ENCODE results near the gene FASLG.
A peak's percentile ranks its signal among the peaks of the same experiment; 100 is the strongest.
"Not testable (repeated sequence)": the region's sequence is repeated elsewhere in the genome, so short reads cannot be mapped to it uniquely, and the experiment has no call there.

Gene FASLG, protein sequence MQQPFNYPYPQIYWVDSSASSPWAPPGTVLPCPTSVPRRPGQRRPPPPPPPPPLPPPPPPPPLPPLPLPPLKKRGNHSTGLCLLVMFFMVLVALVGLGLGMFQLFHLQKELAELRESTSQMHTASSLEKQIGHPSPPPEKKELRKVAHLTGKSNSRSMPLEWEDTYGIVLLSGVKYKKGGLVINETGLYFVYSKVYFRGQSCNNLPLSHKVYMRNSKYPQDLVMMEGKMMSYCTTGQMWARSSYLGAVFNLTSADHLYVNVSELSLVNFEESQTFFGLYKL

GRCh38 chr1:172658871-172659453, at the start of gene FASLG:
Gene FASLG (plus strand): TSS chr1:172659103. CDS start chr1:172659202, 99 bp downstream.
- in situ Hi-C loops (cut with HindIII; ENCODE audit: low pct_ligation_motif_present, low pct_unique_long_range_greater_than_20kb, low sequenced_read_pairs), result no loop called here
- no peak for DNase-seq

- DNase-seq, result peak; percentile 48
- in situ Hi-C loops (cut with HindIII; ENCODE audit: low pct_ligation_motif_present, low pct_unique_long_range_greater_than_20kb, low sequenced_read_pairs), result no loop called here
Measured at GRCh38 chr1:172609528-172609927, 49.4 kb upstream of the FASLG start.

- in situ Hi-C loops (cut with HindIII; ENCODE audit: low pct_ligation_motif_present, low pct_unique_long_range_greater_than_20kb, low sequenced_read_pairs), result loop anchor here (10.0 kb wide), 1 partner anchor 102 kb away; no protein-coding TSS in a partner anchor
- DNase-seq, result no peak
Measured at GRCh38 chr1:172612478-172612877, 46.4 kb upstream of the FASLG start.

DNA sequence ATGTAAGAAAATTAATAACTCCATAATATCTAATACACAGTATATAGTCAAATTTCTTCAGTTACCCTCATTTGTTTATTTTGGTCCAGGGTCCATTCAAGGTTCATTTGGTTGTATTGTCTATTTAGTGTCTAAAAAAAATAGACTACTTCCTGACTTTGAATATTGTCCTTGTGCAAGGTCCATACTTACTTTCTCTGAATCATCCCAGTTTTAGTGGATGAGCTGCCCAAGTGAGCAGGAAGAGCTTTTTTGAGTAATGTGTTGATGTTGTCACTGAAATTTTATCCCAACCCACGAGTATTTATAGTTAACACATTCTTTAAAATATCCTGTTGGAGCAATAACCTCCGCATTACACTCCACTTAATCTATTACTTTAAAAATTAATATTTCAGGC, 45.6 kb upstream of the FASLG start:
- no peak for DNase-seq
- in situ Hi-C loops (cut with HindIII; ENCODE audit: low pct_ligation_motif_present, low pct_unique_long_range_greater_than_20kb, low sequenced_read_pairs), result loop anchor here (10.0 kb wide), 1 partner anchor 102 kb away; no protein-coding TSS in a partner anchor

DNA sequence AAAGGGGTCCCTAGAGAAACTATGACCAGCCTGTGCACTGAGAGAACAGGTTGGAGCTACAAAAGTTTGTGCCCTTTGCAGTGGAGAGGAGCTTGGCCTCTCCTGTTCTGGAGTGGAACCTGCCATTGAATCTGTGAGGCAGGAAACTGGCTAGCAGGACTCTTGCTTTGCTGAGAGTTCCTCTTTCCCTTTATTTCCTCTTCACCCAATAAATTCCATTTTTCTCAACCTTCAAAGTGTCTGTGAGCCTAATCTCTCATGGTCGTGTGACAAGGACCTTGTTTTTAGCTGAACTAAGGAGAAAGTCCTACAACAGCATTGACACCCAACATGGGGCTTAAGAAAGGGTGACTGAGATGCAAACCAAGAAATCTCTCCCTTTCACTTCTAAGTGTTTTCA, 42.7 kb upstream of the FASLG start:
- in situ Hi-C loops (cut with HindIII; ENCODE audit: low pct_ligation_motif_present, low pct_unique_long_range_greater_than_20kb, low sequenced_read_pairs), result loop anchor here (10.0 kb wide), 1 partner anchor 99 kb away; no protein-coding TSS in a partner anchor
- no peak for DNase-seq

DNA sequence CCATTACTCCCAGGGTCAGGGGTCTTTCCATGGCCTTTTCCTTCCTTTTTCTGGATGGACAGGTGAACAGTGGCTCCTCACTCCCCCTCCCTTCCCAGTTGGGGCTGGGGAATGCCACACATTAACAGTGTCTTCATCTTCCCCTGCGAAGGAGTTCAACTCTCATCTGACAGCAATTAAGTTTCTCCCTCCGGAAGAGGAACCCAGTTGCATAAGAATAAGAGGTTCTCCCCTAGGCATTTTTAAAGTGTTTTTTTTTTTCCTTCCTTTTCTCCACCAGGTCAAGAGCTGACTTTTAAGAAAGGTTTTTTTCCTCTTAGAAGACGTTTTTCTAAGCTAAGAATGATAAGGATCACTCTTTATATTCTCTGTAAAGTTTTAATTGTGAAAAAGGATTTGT, 42.3 kb upstream of the FASLG start:
- in situ Hi-C loops (cut with HindIII; ENCODE audit: low pct_ligation_motif_present, low pct_unique_long_range_greater_than_20kb, low sequenced_read_pairs), result loop anchor here (10.0 kb wide), 1 partner anchor 98 kb away; no protein-coding TSS in a partner anchor
- no peak for DNase-seq

DNA sequence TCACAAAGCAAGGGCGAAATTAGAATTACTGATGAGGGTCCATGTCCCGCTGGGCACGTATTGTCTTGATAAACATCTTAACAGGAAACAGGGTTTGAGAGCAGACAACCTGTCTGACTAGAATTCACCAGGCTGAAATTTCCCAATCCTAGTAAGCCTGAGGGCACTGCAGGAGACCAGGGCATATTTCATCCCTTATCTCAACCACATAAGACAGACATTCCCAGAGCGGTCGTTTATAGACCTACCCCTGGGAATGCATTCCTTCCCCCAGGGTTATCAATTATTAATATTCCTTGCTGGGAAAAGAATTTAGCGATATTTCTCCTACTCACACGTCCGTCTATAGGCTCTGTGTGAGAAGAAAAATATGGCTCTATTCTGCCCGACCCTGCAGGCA, 38.3 kb upstream of the FASLG start:
- in situ Hi-C loops (cut with HindIII; ENCODE audit: low pct_ligation_motif_present, low pct_unique_long_range_greater_than_20kb, low sequenced_read_pairs); DNase-seq: not testable (repeated sequence)

DNA sequence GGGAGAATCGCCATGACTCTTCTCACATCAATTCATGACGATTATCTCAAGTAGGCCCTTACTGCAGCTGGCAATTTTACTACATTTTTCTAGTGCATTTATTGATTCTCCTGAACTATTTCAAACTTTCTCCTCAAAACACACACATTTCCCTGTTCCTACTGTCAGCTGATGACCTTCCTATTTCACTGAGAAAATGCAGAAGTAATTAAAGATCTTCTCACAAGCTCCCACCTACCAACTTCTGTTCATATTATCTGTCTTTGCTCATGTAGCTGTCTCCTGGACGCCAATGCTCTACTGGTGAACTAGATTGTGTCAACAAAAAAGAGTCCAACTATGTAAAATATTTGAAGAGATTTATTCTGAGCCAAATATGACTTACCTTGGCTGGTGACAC, 36.4 kb upstream of the FASLG start:
- in situ Hi-C loops (cut with HindIII; ENCODE audit: low pct_ligation_motif_present, low pct_unique_long_range_greater_than_20kb, low sequenced_read_pairs), result no loop called here
- no peak for DNase-seq

DNA sequence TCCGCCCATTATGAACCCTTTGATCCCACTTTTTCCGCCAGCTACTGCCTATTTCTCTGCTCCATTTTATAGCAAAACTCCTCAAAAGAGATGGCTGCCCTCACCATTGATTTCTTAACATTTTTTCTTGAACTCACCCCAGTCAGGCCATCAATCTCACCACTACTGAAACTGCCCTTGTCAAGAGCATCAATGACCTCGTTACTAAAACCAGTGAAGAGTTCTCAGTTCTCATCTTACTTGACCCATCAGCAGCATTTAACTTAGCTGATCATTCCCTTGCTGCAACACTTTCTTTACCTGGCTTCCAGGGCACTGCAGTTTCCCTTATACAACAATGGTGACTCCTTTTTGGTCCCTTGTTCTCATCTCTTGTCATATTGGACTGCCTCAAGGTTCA, 35.2 kb upstream of the FASLG start:
- in situ Hi-C loops (cut with HindIII; ENCODE audit: low pct_ligation_motif_present, low pct_unique_long_range_greater_than_20kb, low sequenced_read_pairs), result no loop called here
- no peak for DNase-seq

DNA sequence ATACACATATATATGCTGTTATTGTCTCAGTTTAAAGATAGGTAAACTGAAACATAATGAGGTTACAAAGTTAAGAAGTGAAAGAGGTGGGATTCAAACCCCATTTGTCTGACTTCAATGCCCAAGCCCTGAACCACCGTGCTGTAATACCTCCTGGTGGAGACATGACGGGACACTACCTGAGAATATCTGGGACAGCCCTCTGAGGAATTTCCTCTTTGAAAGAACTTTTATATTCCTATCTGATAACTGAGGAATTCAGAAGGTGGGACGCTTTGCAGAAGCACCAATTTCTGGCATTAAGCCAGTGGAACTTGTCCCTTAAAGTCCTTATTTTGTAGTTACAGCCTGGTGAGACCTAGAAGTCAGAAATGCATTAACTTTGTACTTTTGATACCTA, 32.1 kb upstream of the FASLG start:
- in situ Hi-C loops (cut with HindIII; ENCODE audit: low pct_ligation_motif_present, low pct_unique_long_range_greater_than_20kb, low sequenced_read_pairs), result no loop called here
- no peak for DNase-seq

DNA sequence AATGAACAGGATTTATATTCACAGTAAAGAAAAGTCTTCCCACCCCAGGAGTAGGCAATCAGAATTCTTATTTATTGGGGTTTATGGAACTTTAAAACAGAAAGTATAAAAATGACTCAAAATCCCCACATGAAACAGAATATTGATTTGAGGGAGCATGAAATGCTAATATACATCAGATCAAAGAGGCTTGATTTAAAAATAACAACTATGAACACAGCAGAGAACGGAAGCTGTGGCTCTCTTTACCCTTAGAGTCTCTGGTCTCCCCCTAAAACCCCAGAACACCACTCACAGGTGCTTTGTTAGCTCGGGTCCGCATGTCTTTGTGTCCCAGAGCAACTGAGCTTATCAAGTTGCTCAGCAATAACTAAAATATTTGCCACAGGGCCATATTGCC, 31.2 kb upstream of the FASLG start:
- in situ Hi-C loops (cut with HindIII; ENCODE audit: low pct_ligation_motif_present, low pct_unique_long_range_greater_than_20kb, low sequenced_read_pairs), result no loop called here
- no peak for DNase-seq

DNA sequence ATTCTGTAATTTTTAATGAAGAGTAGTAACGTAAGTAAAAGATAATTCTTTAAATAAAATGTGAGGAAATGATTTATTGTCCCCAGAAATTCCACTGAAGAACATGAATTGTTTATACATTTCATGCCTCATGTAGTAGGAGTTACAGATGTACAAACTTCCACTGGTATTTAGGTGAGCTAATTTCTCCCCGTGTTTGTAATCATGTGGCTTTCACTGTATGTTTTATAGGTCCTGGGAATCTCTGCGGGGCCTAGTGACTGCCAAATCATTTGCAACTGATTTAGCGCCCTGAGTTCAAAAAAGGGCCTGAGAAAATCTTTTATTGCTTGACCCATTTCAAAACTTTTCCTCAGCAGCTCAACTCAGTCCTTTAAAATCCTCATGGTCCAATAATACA, 30.5 kb upstream of the FASLG start:
- in situ Hi-C loops (cut with HindIII; ENCODE audit: low pct_ligation_motif_present, low pct_unique_long_range_greater_than_20kb, low sequenced_read_pairs), result no loop called here
- no peak for DNase-seq

DNA sequence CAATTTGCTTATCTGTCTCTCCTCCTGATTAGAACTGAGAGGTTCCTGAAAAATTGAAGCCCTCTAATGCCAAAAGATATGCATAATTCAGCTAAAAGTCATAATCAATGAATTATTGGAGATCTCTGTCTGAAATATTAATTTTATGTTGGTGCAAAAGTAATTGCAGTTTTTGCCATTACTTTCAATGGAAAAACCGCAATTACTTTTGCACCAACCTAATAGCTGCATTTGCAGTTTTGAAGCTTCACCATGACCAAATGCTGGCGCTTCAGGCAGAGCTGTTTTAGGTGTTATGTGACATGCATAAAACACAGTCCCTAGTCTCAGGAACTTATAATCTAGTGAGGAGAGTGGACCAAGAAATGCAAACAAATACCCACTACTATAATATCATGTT, 29.7 kb upstream of the FASLG start:
- DNase-seq, result no peak
- in situ Hi-C loops (cut with HindIII; ENCODE audit: low pct_ligation_motif_present, low pct_unique_long_range_greater_than_20kb, low sequenced_read_pairs), result no loop called here

DNA sequence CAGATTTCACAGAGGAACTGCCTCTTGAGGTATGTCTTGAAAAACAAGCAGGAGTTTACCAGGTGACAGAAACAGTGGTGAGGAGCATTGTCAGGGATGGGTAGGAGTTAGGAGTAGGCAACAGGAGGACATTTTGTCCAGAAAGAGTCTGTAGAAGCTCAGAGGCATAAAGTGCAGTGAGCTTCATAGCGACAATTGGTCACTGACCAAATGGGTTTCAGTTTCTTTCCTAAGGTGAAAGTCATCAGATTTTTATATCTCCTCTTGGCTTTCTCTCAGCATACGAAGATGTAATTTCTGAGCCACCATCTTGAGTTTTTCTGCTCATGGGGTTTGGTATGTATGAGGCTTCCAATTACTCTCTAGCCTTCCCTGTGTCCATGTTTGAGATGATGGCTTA, 29.3 kb upstream of the FASLG start:
- in situ Hi-C loops (cut with HindIII; ENCODE audit: low pct_ligation_motif_present, low pct_unique_long_range_greater_than_20kb, low sequenced_read_pairs), result no loop called here
- no peak for DNase-seq

GRCh38 chr1:172630056-172630818, 28.7 kb upstream of the FASLG start:
- in situ Hi-C loops (cut with HindIII; ENCODE audit: low pct_ligation_motif_present, low pct_unique_long_range_greater_than_20kb, low sequenced_read_pairs), result no loop called here
- DNase-seq, result peak; percentile 25

DNA sequence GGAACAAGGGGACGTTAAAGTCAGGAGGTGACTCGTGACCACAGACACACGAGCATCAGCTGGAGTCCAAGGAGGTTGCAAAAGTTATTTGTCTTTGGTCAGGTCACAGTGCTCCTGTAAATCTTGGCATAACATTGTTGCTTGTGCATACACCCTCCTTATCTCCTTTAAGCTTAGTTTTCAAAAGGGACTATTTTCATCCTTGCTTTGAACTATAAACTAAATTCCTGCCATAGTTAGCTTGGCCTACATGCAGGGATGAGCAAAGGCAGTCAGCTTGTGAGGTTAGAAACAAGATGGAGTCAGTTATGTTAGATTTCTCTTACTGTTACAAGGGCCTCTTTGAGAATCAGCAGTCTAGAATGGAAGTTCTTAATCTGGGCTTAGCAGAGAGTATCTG, 28.0 kb upstream of the FASLG start:
- DNase-seq, result no peak
- in situ Hi-C loops (cut with HindIII; ENCODE audit: low pct_ligation_motif_present, low pct_unique_long_range_greater_than_20kb, low sequenced_read_pairs), result no loop called here

DNA sequence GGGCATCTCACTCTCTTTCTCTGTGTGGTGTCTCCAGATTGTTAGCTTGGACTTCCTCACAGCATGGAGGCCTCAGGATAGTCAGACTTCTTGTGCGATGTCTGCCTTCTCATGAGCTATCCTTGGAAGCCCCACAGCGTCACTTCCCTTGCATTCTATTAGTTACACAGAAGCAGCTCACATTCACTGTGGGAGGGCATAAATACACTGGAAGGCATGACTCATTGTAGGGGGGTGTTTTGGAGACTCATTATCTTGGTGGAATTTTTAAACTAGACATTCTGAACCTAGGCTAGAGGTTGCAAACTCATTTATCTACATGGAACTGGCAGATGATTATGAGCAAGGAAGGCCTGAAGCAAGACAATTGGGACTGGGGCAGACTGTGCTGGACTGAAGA, 21.4 kb upstream of the FASLG start:
- DNase-seq, result peak; percentile 75
- in situ Hi-C loops (cut with HindIII; ENCODE audit: low pct_ligation_motif_present, low pct_unique_long_range_greater_than_20kb, low sequenced_read_pairs), result no loop called here

DNA sequence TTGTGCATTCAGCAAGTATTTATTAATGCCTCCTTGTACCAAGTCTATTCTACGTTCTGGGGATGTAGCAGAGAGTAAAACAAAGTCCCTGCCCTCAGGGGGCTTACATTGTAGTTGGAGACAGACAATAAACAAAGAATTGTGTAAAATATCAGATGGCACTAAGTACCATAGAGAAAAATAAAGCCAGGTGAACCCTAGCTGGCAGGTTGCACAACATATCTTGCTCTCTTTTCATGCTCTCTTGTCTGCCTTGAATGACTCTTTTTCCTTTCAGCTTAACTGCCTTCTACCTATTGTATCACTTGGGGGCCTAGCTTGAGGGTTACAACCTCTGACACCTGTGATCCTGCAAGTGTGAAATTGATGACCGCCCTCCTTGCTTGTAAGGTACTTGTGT, 20.7 kb upstream of the FASLG start:
- in situ Hi-C loops (cut with HindIII; ENCODE audit: low pct_ligation_motif_present, low pct_unique_long_range_greater_than_20kb, low sequenced_read_pairs), result no loop called here
- peak; percentile 15 for DNase-seq
